IgD-negative memory B cell (primary cell): ENCODE results near the gene DSTN. TPM values are rescaled to one million over a fixed set of nuclear protein-coding genes. Genes with fewer than 3 reads are reported as not detected.
"Not testable (repeated sequence)": the region's sequence is repeated elsewhere in the genome, so short reads cannot be mapped to it uniquely, and the experiment has no call there.

Experiments
- H3K27ac Mint-ChIP-seq, 3 donors: one replicate each; pipeline ENCODE4 v1.8.0; 2020 to 2022; ENCODE audit warnings: mild to moderate bottlenecking in 3 of 3, mixed read lengths in 3 of 3, moderate library complexity in 1 of 3
- H3K27me3 Mint-ChIP-seq: one replicate; pipeline ENCODE4 v1.8.0; 2021; ENCODE audit warnings: mixed read lengths
- H3K36me3 Mint-ChIP-seq: one replicate; pipeline ENCODE4 v1.8.0; 2020; ENCODE audit warnings: mild to moderate bottlenecking, mixed read lengths
- H3K4me1 Mint-ChIP-seq, 3 donors: one replicate each; pipeline ENCODE4 v1.8.0; 2020 to 2022; ENCODE audit warnings: mixed read lengths in 3 of 3, mild to moderate bottlenecking in 1 of 3
- H3K4me3 Mint-ChIP-seq, 4 donors: one replicate each; pipeline ENCODE4 v1.8.0; 2020 to 2022; ENCODE audit warnings: mild to moderate bottlenecking in 4 of 4, mixed read lengths in 4 of 4, moderate library complexity in 3 of 4
- H3K9me3 Mint-ChIP-seq, 3 donors: one replicate each; pipeline ENCODE4 v1.8.0; 2020 to 2021; ENCODE audit warnings: mixed read lengths in 3 of 3, mild to moderate bottlenecking in 1 of 3
- polyA plus RNA-seq: library from polyadenylated mRNA; unstranded; fragments of 300-500 nt; fragmentation: Illumina TruSeq; gene quantifications from one replicate; pipeline ENCODE4 v1.2.3, GENCODE V29; 2021

DSTN gene
- polyA plus RNA-seq, 1 donor from 2014 or later = 32.1 TPM

DNA sequence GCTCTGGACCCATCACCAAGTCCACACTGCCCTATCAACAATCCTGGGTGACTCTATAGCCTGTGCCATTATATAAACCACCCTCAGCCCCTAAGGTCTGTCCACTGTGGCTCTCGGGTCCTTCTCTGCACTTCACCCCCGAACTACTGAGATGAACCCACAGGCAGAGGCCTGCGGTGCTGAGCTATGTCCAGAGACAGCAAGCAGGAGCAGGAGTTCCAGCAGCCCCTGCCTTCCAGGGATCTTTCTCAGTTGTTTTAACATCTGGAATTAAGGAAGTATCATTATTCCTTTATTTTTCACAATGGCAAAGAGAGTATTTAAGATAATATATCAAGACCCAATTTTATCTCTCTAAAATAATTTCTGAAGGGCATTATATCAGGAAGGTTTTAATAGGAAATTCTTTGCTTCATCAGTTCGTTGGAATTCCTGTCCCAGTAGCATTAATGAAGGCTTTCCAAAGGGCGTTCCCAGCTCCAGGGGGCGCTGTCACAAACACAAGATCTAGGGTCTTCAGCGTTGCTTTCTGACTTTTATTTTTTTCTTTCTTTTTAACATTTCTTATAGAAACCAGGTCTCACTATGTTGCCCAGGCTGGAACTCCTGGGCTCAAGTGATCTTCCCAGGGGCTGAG is 84.9 kb downstream of the DSTN start:
- peaks cover 5% of the 10 kb centered on the region for H3K36me3 Mint-ChIP-seq
- no peak overlapping the region for H3K27ac Mint-ChIP-seq
- H3K27me3 Mint-ChIP-seq = no peaks in the 10 kb centered on the region
- peaks cover 0 to 2% (median 0%) of the 10 kb centered on the region in 3 donors for H3K9me3 Mint-ChIP-seq
- no peak overlapping the region for H3K4me3 Mint-ChIP-seq
- H3K4me1 Mint-ChIP-seq = no peaks in the 10 kb centered on the region

DNA sequence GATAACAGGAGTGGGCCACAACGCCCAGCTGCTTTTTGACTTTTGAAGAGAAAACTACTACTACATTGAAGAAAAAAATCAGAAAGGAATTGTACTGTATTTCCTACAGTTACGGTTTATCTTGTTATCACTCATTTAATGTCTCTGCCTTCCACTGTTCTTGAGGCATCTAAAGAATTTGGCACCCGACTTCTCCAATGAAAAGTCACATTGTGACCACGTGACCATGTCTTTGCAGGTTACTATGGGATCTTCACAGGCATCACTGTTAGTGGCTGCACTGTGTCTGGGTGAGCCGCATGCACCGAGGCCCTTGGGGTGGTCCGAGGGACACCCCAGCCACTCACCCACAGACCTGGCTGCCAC is 85.4 kb downstream of the DSTN start:
- Mint-ChIP-seq H3K36me3 (peaks cover 5% of the 10 kb centered on the region), H3K4me3 (no peak overlapping the region), H3K9me3 (peaks cover 0 to 4% (median 0%) of the 10 kb centered on the region in 3 donors), H3K27me3 (no peaks in the 10 kb centered on the region), H3K4me1 (peaks cover 0 to 2% (median 0%) of the 10 kb centered on the region in 3 donors), H3K27ac (no peak overlapping the region)

DNA sequence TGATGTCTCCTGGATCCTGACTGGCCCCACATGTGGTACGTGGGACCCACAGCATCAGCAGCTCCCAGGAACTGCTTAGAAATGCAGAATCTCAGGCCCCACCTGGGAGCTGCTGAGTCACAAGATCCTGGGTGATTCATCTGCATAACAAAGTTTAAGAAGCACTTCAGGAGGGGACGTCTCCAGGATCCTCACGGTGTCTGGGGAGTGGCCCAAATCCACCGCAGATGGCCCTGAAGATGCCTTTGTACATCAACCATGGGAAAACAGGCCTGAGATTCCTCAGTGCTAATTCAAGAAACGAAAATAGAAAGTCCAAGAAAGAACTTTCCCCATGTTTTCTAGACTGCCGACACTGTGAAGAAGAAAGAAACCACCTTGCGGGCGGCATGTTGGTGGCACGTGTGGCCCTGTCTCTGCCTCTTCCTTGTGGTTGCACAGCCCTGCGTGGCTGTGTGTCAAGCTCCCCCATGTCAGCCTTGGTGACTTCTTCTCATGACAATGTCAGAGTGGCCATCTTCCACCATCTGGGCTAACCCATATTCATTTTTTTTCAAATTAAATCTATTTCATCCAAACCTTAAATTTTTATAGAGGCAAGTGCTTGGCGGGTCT is 86.1 kb downstream of the DSTN start:
- Mint-ChIP-seq H3K9me3 (peaks cover 0 to 4% (median 0%) of the 10 kb centered on the region in 3 donors), H3K27ac (no peak overlapping the region), H3K36me3 (peaks cover 5% of the 10 kb centered on the region), H3K27me3 (no peaks in the 10 kb centered on the region), H3K4me1 (peaks cover 0 to 4% (median 0%) of the 10 kb centered on the region in 3 donors), H3K4me3 (no peak overlapping the region)

DNA sequence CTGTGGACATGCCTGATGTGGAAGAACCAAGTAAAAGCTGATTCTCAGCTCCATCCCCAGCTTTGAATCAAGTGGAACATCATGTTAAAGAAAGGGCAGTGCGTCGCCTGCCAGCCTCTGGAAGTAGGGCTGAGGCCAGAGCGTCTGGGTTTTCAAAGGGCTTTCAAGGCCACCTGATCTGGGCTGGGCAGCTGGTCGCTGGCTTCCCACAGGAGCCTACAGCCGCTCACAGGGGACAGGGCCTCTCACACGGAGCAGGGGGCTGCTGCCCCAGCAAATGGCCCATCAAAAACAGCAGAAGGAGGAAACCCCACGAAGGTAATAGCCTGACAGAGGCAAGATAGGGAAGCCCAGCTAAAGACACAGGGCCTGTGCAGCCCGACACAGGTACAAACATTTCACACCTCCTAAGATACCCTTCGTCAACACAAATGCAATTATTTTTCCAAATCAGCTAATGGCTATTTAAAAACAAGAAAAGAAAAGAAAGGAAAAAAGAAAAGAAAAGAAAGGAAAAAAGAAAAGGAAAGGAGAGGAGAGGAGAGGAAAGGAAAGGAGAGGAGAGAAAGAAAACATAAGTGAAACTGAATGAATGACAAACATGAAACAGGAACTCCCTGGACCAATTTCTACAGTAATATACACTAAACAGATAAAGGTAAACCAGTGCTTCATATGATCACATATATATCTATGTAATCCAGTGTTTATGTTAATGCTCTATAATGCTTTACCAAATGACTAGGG is 87.4 kb downstream of the DSTN start:
- peaks cover 5% of the 10 kb centered on the region for H3K36me3 Mint-ChIP-seq
- no peak overlapping the region for H3K27ac Mint-ChIP-seq
- H3K27me3 Mint-ChIP-seq = peaks cover 3% of the 10 kb centered on the region
- peaks cover 0 to 4% (median 1%) of the 10 kb centered on the region in 3 donors for H3K4me1 Mint-ChIP-seq
- H3K9me3 Mint-ChIP-seq = peaks cover 0 to 4% (median 0%) of the 10 kb centered on the region in 3 donors
- H3K4me3 Mint-ChIP-seq = peak overlapping the region in 1 of 4 donors; percentile 67

DNA sequence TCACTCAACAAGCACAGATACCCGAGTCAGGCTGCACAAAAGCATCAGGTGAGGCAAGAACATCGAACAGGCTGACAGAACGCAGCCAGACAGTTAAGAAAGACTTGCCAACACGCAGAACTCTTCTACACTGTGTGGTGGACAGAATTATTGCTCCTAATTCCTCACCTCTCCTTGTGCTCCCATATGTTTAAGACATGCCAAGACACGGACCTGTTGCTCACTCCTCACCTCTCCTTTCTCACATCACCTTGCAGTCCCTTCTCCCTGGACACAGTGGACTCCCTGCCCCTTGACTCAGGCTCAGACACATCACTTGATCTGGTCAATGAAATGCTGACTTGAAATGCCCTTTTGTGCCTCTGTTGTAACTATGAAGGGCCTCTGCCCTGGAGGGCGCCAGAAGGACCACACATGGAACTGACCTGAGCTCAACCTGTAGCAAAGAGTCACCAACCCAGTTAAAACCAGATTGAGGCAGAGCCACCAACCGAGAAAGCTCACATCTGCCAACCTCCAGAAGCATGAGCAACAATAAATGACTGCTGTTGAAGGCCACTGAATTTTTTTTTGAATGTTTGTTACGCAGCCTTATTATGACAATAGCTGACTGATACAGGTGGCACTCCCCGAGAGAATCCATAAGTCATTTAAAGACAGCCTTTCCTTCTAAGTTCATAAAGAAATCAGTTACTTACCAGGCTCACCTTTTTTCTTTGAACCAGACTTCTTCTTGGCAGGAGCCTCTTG is 88.2 kb downstream of the DSTN start:
- Mint-ChIP-seq H3K4me3 (no peak overlapping the region), H3K4me1 (peaks cover 0 to 4% (median 4%) of the 10 kb centered on the region in 3 donors), H3K36me3 (peaks cover 5% of the 10 kb centered on the region), H3K27me3 (peaks cover 3% of the 10 kb centered on the region), H3K9me3 (peaks cover 0 to 4% (median 0%) of the 10 kb centered on the region in 3 donors), H3K27ac (peak overlapping the region in 1 of 3 donors; percentile 59)

DNA sequence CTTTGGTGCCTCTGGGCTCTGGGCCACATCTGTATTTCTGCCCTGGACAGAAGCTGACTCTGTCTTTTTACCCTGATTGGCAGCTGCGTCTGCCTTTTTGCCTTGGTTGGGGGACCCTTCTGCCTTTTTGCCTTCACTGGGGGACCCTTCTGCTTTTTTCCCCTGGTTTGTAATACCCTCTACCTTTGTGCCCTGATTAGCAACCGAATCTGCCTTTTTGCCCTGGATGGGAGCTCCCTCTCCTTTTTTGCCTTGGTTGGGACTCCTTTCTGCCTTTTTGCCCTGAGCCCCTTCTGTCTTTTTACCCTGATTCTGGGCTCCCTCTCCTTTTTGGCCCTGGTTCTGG is 88.7 kb downstream of the DSTN start:
- peaks cover 0 to 4% (median 4%) of the 10 kb centered on the region in 3 donors for H3K4me1 Mint-ChIP-seq
- H3K27me3 Mint-ChIP-seq = peaks cover 3% of the 10 kb centered on the region
- peaks cover 0 to 4% (median 0%) of the 10 kb centered on the region in 3 donors for H3K9me3 Mint-ChIP-seq
- H3K36me3 Mint-ChIP-seq = peaks cover 5% of the 10 kb centered on the region
- H3K27ac Mint-ChIP-seq = no peak overlapping the region
- no peak overlapping the region for H3K4me3 Mint-ChIP-seq

DNA sequence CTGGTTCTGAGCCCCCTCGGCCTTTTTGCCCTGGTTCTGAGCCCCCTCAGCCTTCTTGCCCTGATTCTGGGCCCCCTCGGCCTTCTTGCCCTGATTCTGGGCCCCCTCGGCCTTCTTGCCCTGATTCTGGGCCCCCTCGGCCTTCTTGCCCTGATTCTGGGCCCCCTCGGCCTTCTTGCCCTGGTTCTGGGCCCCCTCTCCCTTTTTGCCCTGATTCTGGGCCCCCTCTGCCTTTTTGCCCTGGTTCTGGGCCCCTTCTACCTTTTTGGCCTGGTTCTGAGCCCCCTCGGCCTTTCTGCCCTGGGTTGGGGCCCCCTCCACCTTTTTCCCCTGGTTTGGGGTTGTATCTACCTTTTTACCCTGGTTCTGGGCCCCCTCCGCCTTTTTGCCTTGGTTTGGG is 89.5 kb downstream of the DSTN start:
- H3K27ac Mint-ChIP-seq, H3K4me1 Mint-ChIP-seq, H3K9me3 Mint-ChIP-seq, H3K4me3 Mint-ChIP-seq, H3K27me3 Mint-ChIP-seq, H3K36me3 Mint-ChIP-seq: not testable (repeated sequence)

Other genes with a start within 250 kb of the DSTN start
- gene BFSP1, start 38.7 kb upstream of the DSTN start, polyA plus RNA-seq = not detected
- 6.1 TPM for gene RRBP1, start 112.2 kb downstream of the DSTN start, polyA plus RNA-seq
- not detected for gene BANF2, start 129.9 kb downstream of the DSTN start, polyA plus RNA-seq